H1 (cell line): ENCODE data around the gene P4HB. TPM values are rescaled to one million over a fixed set of nuclear protein-coding genes. Genes with fewer than 3 reads are reported as not detected.

Source experiments
- CTCF ChIA-PET: fragments of 300-600 bp; sonication (Branson Sonifier 250); formaldehyde crosslinking; loops from one replicate; lab custom pipeline; 2021; ENCODE audit not compliant: partially characterized antibody; lab: Charles Lee
- POLR2A ChIA-PET: fragments of 300-600 bp; sonication (Branson Sonifier 250); formaldehyde crosslinking; loops from one replicate; lab custom pipeline; 2021; ENCODE audit warnings: inconsistent platforms; ENCODE audit not compliant: partially characterized antibody; lab: Charles Lee
- DNase-seq, 2 experiments: peaks; one replicate each; pipeline versions ENCODE4 v3.0.0 to v3.0.0-alpha.2; 2010 to 2022; ENCODE audit warnings: low spot score in 2 of 2, low read depth in 1 of 2, mixed read lengths in 1 of 2
- FAIRE-seq: peaks from 2 replicates; lab custom pipeline; 2011; peaks lifted over from hg19 to GRCh38; lab: Jason Lieb, UNC
- H2AFZ ChIP-seq: 2 replicates; pipeline ENCODE4 v1.8.1; 2012; ENCODE audit warnings: low read length, inconsistent platforms
- H2AK5ac ChIP-seq: 2 replicates; pipeline ENCODE4 v1.6.1; 2013; ENCODE audit warnings: low read depth, low read length
- H2BK120ac ChIP-seq: replicated peaks from 2 replicates; pipeline ENCODE3; 2013; ENCODE audit warnings: low read depth, low read length, inconsistent platforms
- H2BK12ac ChIP-seq: 2 replicates; pipeline ENCODE4 v1.6.1; 2013; ENCODE audit warnings: low read depth, low read length
- H2BK15ac ChIP-seq: 2 replicates; pipeline ENCODE4 v1.6.1; 2013; ENCODE audit warnings: low read length
- H2BK20ac ChIP-seq: 2 replicates; pipeline ENCODE4 v1.6.1; 2013; ENCODE audit warnings: low read length
- H2BK5ac ChIP-seq: 2 replicates; pipeline ENCODE4 v1.6.1; 2013; ENCODE audit warnings: low read depth, low read length
- H3K14ac ChIP-seq: 2 replicates; pipeline ENCODE4 v1.6.1; 2013; ENCODE audit warnings: inconsistent platforms; ENCODE audit not compliant: insufficient read length
- H3K18ac ChIP-seq: 2 replicates; pipeline ENCODE4 v1.6.1; 2013; ENCODE audit warnings: low read length; ENCODE audit errors: extremely low read depth
- H3K23ac ChIP-seq: 2 replicates; pipeline ENCODE4 v1.6.1; 2013; ENCODE audit warnings: inconsistent platforms; ENCODE audit not compliant: insufficient read length
- H3K23me2 ChIP-seq: 2 replicates; pipeline ENCODE4 v1.6.1; 2013; ENCODE audit warnings: low read depth, low read length
- H3K27ac ChIP-seq: 2 replicates; pipeline ENCODE4 v1.6.1; 2011; ENCODE audit warnings: low read depth, low read length, inconsistent platforms
- H3K27me3 ChIP-seq, 4 experiments: replicated peaks in 1 of 4; 1 replicate in 1 of 4; 2 replicates in 3 of 4; pipeline versions ENCODE4 v1.6.1 to v1.8.1; 2011 to 2013; ENCODE audit warnings: low read length in 3 of 4, mild to moderate bottlenecking in 3 of 4, inconsistent platforms in 2 of 4, mixed read lengths in 2 of 4, moderate library complexity in 1 of 4; ENCODE audit not compliant: control insufficient read depth in 3 of 4, insufficient read depth in 3 of 4; ENCODE audit errors: extremely low read depth in 1 of 4
- H3K36me3 ChIP-seq, 4 experiments: 2 replicates each; pipeline versions ENCODE4 v1.6.1 to v1.8.1; 2011 to 2013; ENCODE audit warnings: mild to moderate bottlenecking in 4 of 4, low read length in 3 of 4, moderate library complexity in 2 of 4, control low read depth in 1 of 4, inconsistent platforms in 1 of 4; ENCODE audit not compliant: insufficient read depth in 4 of 4, control insufficient read depth in 2 of 4
- H3K4ac ChIP-seq: replicated peaks from 2 replicates; pipeline ENCODE3; 2013; ENCODE audit warnings: low read length, low read depth, mixed read lengths, inconsistent platforms; ENCODE audit not compliant: insufficient read length
- H3K4me1 ChIP-seq, 4 experiments: replicated peaks in 1 of 4; 1 replicate in 1 of 4; 2 replicates in 3 of 4; pipeline versions ENCODE4 v1.6.1 to v1.8.1; 2011 to 2013; ENCODE audit warnings: low read length in 3 of 4, inconsistent platforms in 2 of 4, mixed read lengths in 1 of 4; ENCODE audit not compliant: insufficient read depth in 4 of 4, control insufficient read depth in 3 of 4
- H3K4me2 ChIP-seq, 2 experiments: 2 replicates each; pipeline versions ENCODE4 v1.6.1 to v1.8.1; 2011 to 2013; ENCODE audit warnings: low read depth in 2 of 2, low read length in 2 of 2, control low read depth in 1 of 2, inconsistent platforms in 1 of 2, mild to moderate bottlenecking in 1 of 2; ENCODE audit not compliant: insufficient read depth in 1 of 2
- H3K4me3 ChIP-seq, 4 experiments: fragments of 200-600, 300-600 bp in 1 of 4; sonication (generic), shearing (Covaris generic), sonication (Bioruptor Twin) in 1 of 4; 2 replicates each; pipeline versions ENCODE4 v1.5.1 to v1.8.1; 2011 to 2016; ENCODE audit warnings: low read length in 4 of 4, low read depth in 3 of 4, control low read depth in 2 of 4, inconsistent platforms in 2 of 4, mild to moderate bottlenecking in 2 of 4, mixed read lengths in 1 of 4, moderate library complexity in 1 of 4; ENCODE audit not compliant: insufficient read depth in 2 of 4; ENCODE audit errors: extremely low read depth in 1 of 4
- H3K56ac ChIP-seq: replicated peaks from 2 replicates; pipeline ENCODE3; 2013; ENCODE audit warnings: low read depth, mild to moderate bottlenecking, mixed read lengths, low read length, inconsistent platforms; ENCODE audit not compliant: insufficient read length
- H3K79me1 ChIP-seq: 2 replicates; pipeline ENCODE4 v1.6.1; 2013; ENCODE audit warnings: low read depth, low read length, control low read depth
- H3K79me2 ChIP-seq, 2 experiments: 2 replicates each; pipeline versions ENCODE4 v1.6.1 to v1.8.1; 2012 to 2013; ENCODE audit warnings: low read length in 2 of 2, mild to moderate bottlenecking in 2 of 2, inconsistent platforms in 1 of 2; ENCODE audit not compliant: insufficient read depth in 2 of 2, control insufficient read depth in 1 of 2
- H3K9ac ChIP-seq, 4 experiments: replicated peaks in 1 of 4; 1 replicate in 1 of 4; 2 replicates in 3 of 4; pipeline versions ENCODE4 v1.6.1 to v1.8.1; 2011 to 2013; ENCODE audit warnings: low read depth in 3 of 4, low read length in 3 of 4, control low read depth in 2 of 4, mild to moderate bottlenecking in 2 of 4, moderate library complexity in 2 of 4, inconsistent platforms in 1 of 4; ENCODE audit errors: extremely low read depth in 1 of 4
- H3K9me3 ChIP-seq, 2 experiments: 2 replicates each; pipeline versions ENCODE4 v1.6.1 to v1.8.1; 2012 to 2013; ENCODE audit warnings: mild to moderate bottlenecking in 2 of 2, moderate library complexity in 2 of 2, control low read depth in 1 of 2, inconsistent platforms in 1 of 2, low read depth in 1 of 2, low read length in 1 of 2, mixed read lengths in 1 of 2; ENCODE audit not compliant: insufficient read depth in 2 of 2
- H4K20me1 ChIP-seq, 2 experiments: replicated peaks in 1 of 2; 2 replicates each; pipeline versions ENCODE3 to v1.8.1; 2011 to 2013; ENCODE audit warnings: inconsistent platforms in 2 of 2, low read length in 2 of 2, mild to moderate bottlenecking in 1 of 2; ENCODE audit not compliant: insufficient read depth in 2 of 2, control insufficient read depth in 1 of 2
- H4K5ac ChIP-seq: 2 replicates; pipeline ENCODE4 v1.6.1; 2013; ENCODE audit warnings: low read length, low read depth, mixed read lengths, inconsistent platforms; ENCODE audit not compliant: insufficient read length
- H4K8ac ChIP-seq: 2 replicates; pipeline ENCODE4 v1.8.0; 2013; ENCODE audit warnings: mild to moderate bottlenecking, moderate library complexity, low read length, inconsistent platforms; ENCODE audit not compliant: insufficient read depth; ENCODE audit errors: extremely low read depth
- H4K91ac ChIP-seq: replicated peaks from 2 replicates; pipeline ENCODE3; 2013; ENCODE audit warnings: low read length, mixed read lengths, inconsistent platforms; ENCODE audit not compliant: insufficient read length
- ATF3 ChIP-seq: IDR thresholded peaks from 2 replicates; pipeline ENCODE4 v1.6.1; 2011; ENCODE audit warnings: low read depth, mild to moderate bottlenecking, low read length; ENCODE audit not compliant: insufficient read depth
- CTCF ChIP-seq, 3 experiments: IDR thresholded peaks; 1 replicate in 2 of 3; 2 replicates in 1 of 3; pipeline versions ENCODE4 v1.5.1 to v1.6.1; 2011; ENCODE audit warnings: low read length in 3 of 3, mild to moderate bottlenecking in 3 of 3, inconsistent platforms in 2 of 3, low read depth in 1 of 3, moderate library complexity in 1 of 3; ENCODE audit not compliant: insufficient read depth in 1 of 3; ENCODE audit errors: control extremely low read depth in 1 of 3
- RAD21 ChIP-seq, 2 experiments: IDR thresholded peaks in 1 of 2; conservative IDR thresholded peaks in 1 of 2; 2 replicates each; pipeline ENCODE4 v1.6.1; 2011; ENCODE audit warnings: low read depth in 2 of 2, low read length in 2 of 2, improper control_type of control experiment in 1 of 2, inconsistent platforms in 1 of 2, mild to moderate bottlenecking in 1 of 2, moderate library complexity in 1 of 2
- WGBS, 2 experiments: shearing (Covaris generic) in 1 of 2; methylation state at CpG; one replicate each; pipeline versions ENCODE4 v1.1.6 to v1.1.7; 2013 to 2015; ENCODE audit warnings: low lambda C conversion rate in 2 of 2, mixed read lengths in 2 of 2, inconsistent platforms in 1 of 2, low coverage in 1 of 2, missing lambda C conversion rate in 1 of 2; ENCODE audit not compliant: insufficient replicate concordance in 2 of 2, insufficient coverage in 1 of 2, insufficient read length in 1 of 2; ENCODE audit errors: extremely low coverage in 1 of 2, missing lambda C conversion rate in 1 of 2; 5-methylcytosine and 5-hydroxymethylcytosine counted together
- polyA plus RNA-seq, 7 experiments: library from polyadenylated mRNA; depleted of rRNA in 3 of 7; stranded (reverse) in 5 of 7; unstranded in 2 of 7; fragments of >200 nt in 5 of 7; fragments of 200-250 nt in 2 of 7; gene quantifications; 1 replicate in 5 of 7; 2 replicates in 1 of 7; 4 replicates in 1 of 7; pipeline versions ENCODE4 v1.2.1 to v1.2.3, GENCODE V29; 2011 to 2013; ENCODE audit warnings: missing spikeins in 2 of 7, mixed read lengths in 2 of 7
- total RNA-seq: library from RNA; stranded (reverse); fragmentation: NEBNext Ultra II Directional; extraction: Animal tissue kit (Norgen Biotek cat#: 25700); gene quantifications from 2 replicates; pipeline ENCODE4 v1.2.1, GENCODE V29; 2021
- TF ChIP-seq, protein P1 (sequence below): IDR thresholded peaks from 2 replicates; pipeline ENCODE4 v1.6.1; 2012; ENCODE audit warnings: inconsistent platforms

The P4HB gene
- total and polyA plus RNA-seq, 2 of the 8 experiments (the other 6 are each of a cell fraction or from before 2014, with no cell fraction given) = 41.4 to 379 TPM

GRCh38 chr17:81869221-81870130 lies 9.1 kb upstream of the P4HB start:
- H3K23me2 ChIP-seq = peaks cover 12% of the 10 kb centered on the region; the same call in 1 of the 2 replicates
- H2BK5ac ChIP-seq = no peak overlapping the region
- peak overlapping the region; percentile 2 for H3K56ac ChIP-seq
- no peak overlapping the region for H2AFZ ChIP-seq
- no peak overlapping the region for H2BK120ac ChIP-seq
- peaks cover 4% of the 10 kb centered on the region in 2 experiments; a peak in 2 of 4 replicates for H3K79me2 ChIP-seq
- DNase-seq = peak in 1 of 2 experiments; percentile 90
- 60% methylated on average over 49 of the region's 52 CpGs; no CpG with 5 or more reads in 1 of the 2 experiments for WGBS, 2 experiments
- H2BK15ac ChIP-seq = no peak overlapping the region
- no peak overlapping the region for H3K4ac ChIP-seq
- H3K27me3 ChIP-seq = no peaks in the 10 kb centered on the region
- H3K9me3 ChIP-seq = no peaks in the 10 kb centered on the region
- H3K14ac ChIP-seq = no peak overlapping the region
- H4K91ac ChIP-seq = peak overlapping the region; percentile 40
- POLR2A ChIA-PET = interaction anchor here (0.7 to 6.6 kb wide), 37 partner anchors 9 to 184 kb away, joined by 3 to 41 read pairs (median 5); partner anchors contain the start of genes ALYREF, ANAPC11, CENPX and DCXR
- no peak overlapping the region for H3K9ac ChIP-seq
- peak overlapping the region; percentile 75 to 76 for H3K4me2 ChIP-seq
- no peak overlapping the region for H2BK20ac ChIP-seq
- no peak overlapping the region for H3K23ac ChIP-seq
- H3K4me3 ChIP-seq = peak overlapping the region; percentile 63 to 79 (median 76); a peak in 7 of 8 replicates
- peaks cover 2% of the 10 kb centered on the region; the same call in 1 of the 2 replicates for H3K79me1 ChIP-seq
- CTCF ChIA-PET = interaction anchor here (0.7 to 2.9 kb wide), 54 partner anchors 9 to 207 kb away, joined by 3 to 24 read pairs (median 4); partner anchors contain the start of genes MRPL12, MYADML2, NPB and PCYT2
- FAIRE-seq = no peak
- no peak overlapping the region for H3K27ac ChIP-seq
- peak overlapping the region; percentile 63 for H4K5ac ChIP-seq
- peak overlapping the region; percentile 75 for H4K8ac ChIP-seq
- peaks cover 6 to 33% of the 10 kb centered on the region in 2 experiments for H4K20me1 ChIP-seq
- H2BK12ac ChIP-seq = no peak overlapping the region
- H3K18ac ChIP-seq = no peak overlapping the region; the same call in 1 of the 2 replicates
- H2AK5ac ChIP-seq = no peak overlapping the region; the same call in 1 of the 2 replicates
- H3K4me1 ChIP-seq = peaks cover 0 to 31% (median 21%) of the 10 kb centered on the region in 4 experiments; a peak in 6 of 7 replicates
- peaks cover 0 to 15% (median 5%) of the 10 kb centered on the region in 4 experiments; a peak in 4 of 8 replicates for H3K36me3 ChIP-seq
- TF ChIP-seq RAD21 (IDR thresholded peaks at IDR 0.05 in 1 of 2, conservative IDR thresholded peaks at IDR 0.05 in 1 of 2; ENCODE audit: low read depth in 2 of 2, low read length in 2 of 2) (peak; percentile 48 to 63), CTCF (IDR thresholded peaks at IDR 0.05; ENCODE audit: control extremely low read depth in 1 of 3, insufficient read depth in 1 of 3, low read depth in 1 of 3, low read length in 3 of 3) (peak; percentile 72 to 76 (median 76)), ATF3 (no peak)
- TF ChIP-seq, protein P1, sequence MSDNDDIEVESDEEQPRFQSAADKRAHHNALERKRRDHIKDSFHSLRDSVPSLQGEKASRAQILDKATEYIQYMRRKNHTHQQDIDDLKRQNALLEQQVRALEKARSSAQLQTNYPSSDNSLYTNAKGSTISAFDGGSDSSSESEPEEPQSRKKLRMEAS = peak; percentile 23; the same call in 1 of the 2 replicates
